Epithelial cell of proximal tubule (primary cell): ENCODE data around the gene BEND2. TPM values are rescaled to one million over a fixed set of nuclear protein-coding genes. Genes with fewer than 3 reads are reported as not detected.
"Not testable (repeated sequence)": the region's sequence is repeated elsewhere in the genome, so short reads cannot be mapped to it uniquely, and the experiment has no call there.

Experiments used
- DNase-seq: peaks from one replicate; pipeline ENCODE4 v3.0.0-alpha.2; 2011; ENCODE audit warnings: low read depth
- H3K4me3 ChIP-seq: 2 replicates; pipeline ENCODE4 v1.5.1; 2011; ENCODE audit warnings: low read depth, mild to moderate bottlenecking, low read length
- total RNA-seq: library from RNA; depleted of rRNA; stranded (reverse); fragments of >200 nt; gene quantifications from 2 replicates; pipeline ENCODE4 v1.2.3, GENCODE V29; 2015
- TF ChIP-seq, protein P1 (sequence below): conservative IDR thresholded peaks from 2 replicates; pipeline ENCODE4 v1.5.1; 2012; ENCODE audit warnings: low read depth, mild to moderate bottlenecking, low read length

BEND2 gene
- total RNA-seq = not detected in 2 replicates

DNA sequence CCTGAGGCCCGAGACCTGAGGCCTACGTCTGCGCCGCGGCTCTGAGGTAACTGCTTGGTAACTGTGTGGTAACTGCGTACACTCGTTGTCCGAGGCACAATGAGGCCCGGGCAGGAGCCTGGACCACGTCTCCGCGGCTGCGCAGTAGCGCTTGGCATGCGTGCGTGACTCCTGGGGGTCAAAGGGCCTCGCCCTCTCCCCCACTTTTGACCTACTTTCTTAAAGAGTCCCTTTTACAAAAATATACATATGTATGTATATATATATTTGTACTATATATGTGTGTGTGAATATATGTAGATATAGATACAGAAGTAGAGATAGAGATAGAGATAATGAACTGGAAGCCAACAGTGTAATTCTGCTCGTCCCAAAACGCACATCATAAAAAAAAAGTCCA is at the start of gene BEND2:
Gene BEND2 (minus strand): TSS at position 101 of the 400 bp plus-strand sequence. CDS start 136 bp downstream, outside the sequence.
- no peak for DNase-seq
- TF ChIP-seq, protein P1, sequence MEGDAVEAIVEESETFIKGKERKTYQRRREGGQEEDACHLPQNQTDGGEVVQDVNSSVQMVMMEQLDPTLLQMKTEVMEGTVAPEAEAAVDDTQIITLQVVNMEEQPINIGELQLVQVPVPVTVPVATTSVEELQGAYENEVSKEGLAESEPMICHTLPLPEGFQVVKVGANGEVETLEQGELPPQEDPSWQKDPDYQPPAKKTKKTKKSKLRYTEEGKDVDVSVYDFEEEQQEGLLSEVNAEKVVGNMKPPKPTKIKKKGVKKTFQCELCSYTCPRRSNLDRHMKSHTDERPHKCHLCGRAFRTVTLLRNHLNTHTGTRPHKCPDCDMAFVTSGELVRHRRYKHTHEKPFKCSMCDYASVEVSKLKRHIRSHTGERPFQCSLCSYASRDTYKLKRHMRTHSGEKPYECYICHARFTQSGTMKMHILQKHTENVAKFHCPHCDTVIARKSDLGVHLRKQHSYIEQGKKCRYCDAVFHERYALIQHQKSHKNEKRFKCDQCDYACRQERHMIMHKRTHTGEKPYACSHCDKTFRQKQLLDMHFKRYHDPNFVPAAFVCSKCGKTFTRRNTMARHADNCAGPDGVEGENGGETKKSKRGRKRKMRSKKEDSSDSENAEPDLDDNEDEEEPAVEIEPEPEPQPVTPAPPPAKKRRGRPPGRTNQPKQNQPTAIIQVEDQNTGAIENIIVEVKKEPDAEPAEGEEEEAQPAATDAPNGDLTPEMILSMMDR = no peak
- no peak within 1 kb of the TSS for H3K4me3 ChIP-seq

DNA sequence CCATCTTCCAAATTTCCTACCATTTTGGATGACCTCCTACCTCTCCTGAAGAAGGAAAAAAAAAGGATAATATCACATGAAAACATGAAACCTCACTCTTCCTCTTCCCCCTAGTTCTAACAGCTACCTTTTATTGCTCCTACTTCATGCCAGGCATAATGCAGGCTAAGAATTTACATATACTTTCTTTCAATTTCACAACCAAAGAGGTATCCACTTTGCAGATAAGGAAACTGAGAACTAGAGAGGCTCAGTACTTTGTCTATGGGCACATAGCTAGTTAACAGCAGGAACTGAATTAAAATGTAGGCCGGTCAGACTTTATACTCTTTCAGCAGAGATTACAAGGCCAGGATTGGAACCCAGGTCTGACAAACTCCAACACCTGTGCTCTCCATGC is 34.4 kb upstream of the BEND2 start:
- no peak overlapping the region for H3K4me3 ChIP-seq
- no peak for DNase-seq
- TF ChIP-seq, protein P1 = no peak

DNA sequence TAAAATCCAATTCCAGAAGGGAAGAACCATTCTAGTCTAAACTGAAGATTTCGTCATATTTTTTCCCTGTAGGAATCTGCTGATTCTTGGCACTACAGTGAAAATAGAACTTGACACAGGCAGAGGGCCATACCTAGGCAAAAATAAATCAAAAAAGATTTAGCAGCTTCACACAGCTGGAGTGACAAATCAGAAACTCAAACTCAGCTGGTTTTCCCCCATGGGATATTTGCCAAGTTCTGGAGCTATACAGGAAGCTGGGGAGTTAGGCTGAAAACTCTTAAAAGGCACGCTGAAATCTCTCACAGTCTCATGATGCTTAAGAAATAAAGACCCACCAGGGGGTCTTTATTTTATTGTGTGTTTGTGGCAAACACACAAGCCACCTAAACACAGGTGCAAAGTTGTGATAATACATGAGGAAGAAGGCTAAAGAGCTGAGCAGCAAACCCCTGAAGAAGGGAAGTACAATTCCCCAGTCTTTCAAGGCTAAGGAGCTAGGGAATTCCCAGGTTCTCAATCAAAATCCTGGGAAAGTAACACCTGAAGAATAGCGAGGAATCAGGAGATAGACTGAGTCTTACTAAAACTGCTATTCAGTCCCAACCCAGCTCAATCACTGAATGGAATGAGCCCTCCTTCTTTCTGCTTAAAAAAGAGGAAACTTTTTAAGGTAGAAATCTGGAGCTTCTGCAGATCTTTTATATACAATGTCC is 32.1 kb upstream of the BEND2 start:
- H3K4me3 ChIP-seq = no peak overlapping the region
- TF ChIP-seq, protein P1 = no peak
- DNase-seq = no peak

DNA sequence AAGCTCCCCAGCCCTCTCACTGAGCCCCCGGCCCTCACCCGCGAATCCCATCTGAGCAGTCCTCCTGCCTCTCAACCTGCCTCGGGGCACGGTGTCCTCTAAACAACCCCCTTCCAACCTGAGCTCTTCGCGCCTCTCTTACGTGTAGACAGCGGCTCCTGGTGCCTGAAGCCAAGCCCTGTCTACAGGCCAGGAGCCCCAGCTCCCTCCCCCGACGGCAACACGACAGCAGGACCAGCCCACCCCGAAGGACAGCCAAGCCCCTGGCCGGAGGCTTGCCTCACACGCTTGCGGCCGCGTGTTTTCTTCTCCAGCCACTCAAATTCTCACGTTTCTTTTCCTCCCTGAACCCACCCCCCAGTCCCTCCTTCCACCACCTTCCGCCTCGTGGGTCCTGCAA is 9.0 kb upstream of the BEND2 start:
- DNase-seq, H3K4me3 ChIP-seq: not testable (repeated sequence)

DNA sequence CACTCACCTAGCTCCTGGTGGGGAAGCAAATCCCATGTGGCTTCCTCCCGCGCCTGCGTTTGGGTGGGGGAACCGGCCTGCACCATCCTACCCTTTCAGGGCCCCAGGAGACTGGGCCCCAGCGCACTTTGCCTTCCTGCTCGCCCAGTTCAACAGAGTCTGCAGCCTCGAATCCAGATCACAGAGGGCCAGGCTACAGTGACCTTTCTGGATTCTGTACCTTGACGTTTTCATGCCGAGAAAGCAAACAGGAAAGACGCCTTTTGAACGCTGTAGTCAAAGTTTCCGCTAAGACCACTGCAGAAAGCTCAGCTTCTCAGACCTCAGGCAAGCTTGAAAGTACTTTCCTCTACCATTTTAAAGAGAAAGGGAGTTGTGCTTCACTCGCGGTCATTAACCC is 7.4 kb upstream of the BEND2 start:
- DNase-seq = no peak
- H3K4me3 ChIP-seq = no peak overlapping the region
- TF ChIP-seq, protein P1 = no peak

DNA sequence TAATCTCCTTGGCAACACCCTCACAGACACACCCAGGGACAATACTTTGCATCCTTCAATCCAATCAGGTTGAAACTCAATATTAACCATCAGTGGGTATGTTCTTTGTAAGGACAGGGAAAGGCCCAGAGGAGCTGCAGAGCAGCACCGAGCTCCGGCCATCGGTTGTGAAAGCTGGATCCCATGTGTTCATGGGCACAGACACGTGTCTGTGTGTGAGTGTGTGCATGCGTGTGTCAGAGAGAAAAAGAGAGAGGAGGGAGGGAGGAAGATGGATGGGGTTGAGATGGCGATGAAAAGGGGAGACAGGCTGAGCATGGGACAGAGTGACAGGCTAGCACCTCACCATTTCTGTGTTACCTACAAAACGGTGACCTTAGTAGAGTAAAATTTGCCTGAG is 6.8 kb upstream of the BEND2 start:
- no peak overlapping the region for H3K4me3 ChIP-seq

GRCh38 chrX:18210470-18210869 is 10.2 kb downstream of the BEND2 start:
- no peak for DNase-seq
- TF ChIP-seq, protein P1 = no peak
- H3K4me3 ChIP-seq = no peak overlapping the region

More for the DNA sequence above, 6.8 kb upstream of the BEND2 start:
- DNase-seq = no peak
- TF ChIP-seq, protein P1 = no peak
